Skin epidermis (tissue), 12 donors: ENCODE measurements around the gene KCP.

Experiments used
- H3K27ac ChIP-seq, 21 experiments: fragments of 200-600 bp; sonication (generic) in 11 of 21; one replicate each; pipeline ENCODE4 v1.5.0; 2020; ENCODE audit warnings: mild to moderate bottlenecking in 3 of 21, inconsistent platforms in 2 of 21, moderate library complexity in 2 of 21
- H3K4me3 ChIP-seq, 7 experiments: fragments of 200-600 bp; sonication (generic) in 2 of 7; one replicate each; pipeline ENCODE4 v1.5.0; 2020; ENCODE audit warnings: inconsistent platforms in 2 of 7, mild to moderate bottlenecking in 2 of 7, moderate library complexity in 1 of 7

The KCP gene

GRCh38 chr7:128879461-128879938 is 31.0 kb downstream of the KCP start:
- H3K4me3 ChIP-seq, result no peak overlapping the region
- H3K27ac ChIP-seq, result no peak overlapping the region

GRCh38 chr7:128878226-128879105 is 32.0 kb downstream of the KCP start:
- H3K4me3 ChIP-seq, result no peak overlapping the region

GRCh38 chr7:128877756-128878120 is 32.8 kb downstream of the KCP start:
- no peak overlapping the region for H3K27ac ChIP-seq
- no peak overlapping the region for H3K4me3 ChIP-seq

More at GRCh38 chr7:128878226-128879105, 32.0 kb downstream of the KCP start:
- H3K27ac ChIP-seq, result no peak overlapping the region

- Histone ChIP-seq H3K4me3 (no peak overlapping the region), H3K27ac (no peak overlapping the region)
Observed at GRCh38 chr7:128876978-128877755, 33.3 kb downstream of the KCP start.

- Histone ChIP-seq H3K4me3 (no peak overlapping the region), H3K27ac (no peak overlapping the region)
Observed at GRCh38 chr7:128876586-128876977, 33.9 kb downstream of the KCP start.

- H3K4me3 ChIP-seq, result no peak overlapping the region
- no peak overlapping the region for H3K27ac ChIP-seq
Observed at GRCh38 chr7:128876127-128876526, 34.4 kb downstream of the KCP start.

GRCh38 chr7:128875523-128875948 is 35.0 kb downstream of the KCP start:
- Histone ChIP-seq H3K4me3 (no peak overlapping the region), H3K27ac (no peak overlapping the region)

- no peak overlapping the region for H3K27ac ChIP-seq
Observed at GRCh38 chr7:128874140-128875031, 36.1 kb downstream of the KCP start.

GRCh38 chr7:128873234-128873633 is 37.3 kb downstream of the KCP start:
- H3K4me3 ChIP-seq, result no peak overlapping the region
- no peak overlapping the region for H3K27ac ChIP-seq

More at GRCh38 chr7:128874140-128875031, 36.1 kb downstream of the KCP start:
- no peak overlapping the region for H3K4me3 ChIP-seq

- Histone ChIP-seq H3K4me3 (no peak overlapping the region), H3K27ac (no peak overlapping the region)
Observed at GRCh38 chr7:128872394-128872824, 38.1 kb downstream of the KCP start.

GRCh38 chr7:128871050-128871449 is 39.5 kb downstream of the KCP start:
- H3K27ac ChIP-seq, result no peak overlapping the region
- no peak overlapping the region for H3K4me3 ChIP-seq

- Histone ChIP-seq H3K4me3 (peak overlapping the region; percentile 28 to 50 (median 35)), H3K27ac (peak overlapping the region in 10 of 21 experiments; percentile 11 to 54 (median 38))
Observed at GRCh38 chr7:128869944-128870285, 40.6 kb downstream of the KCP start.

- Histone ChIP-seq H3K4me3 (peak overlapping the region; percentile 28 to 50 (median 35)), H3K27ac (peak overlapping the region in 12 of 21 experiments; percentile 11 to 54 (median 36))
Observed at GRCh38 chr7:128869138-128869943, 41.2 kb downstream of the KCP start.

- Histone ChIP-seq H3K4me3 (peak overlapping the region; percentile 28 to 50 (median 35)), H3K27ac (peak overlapping the region in 6 of 21 experiments; percentile 23 to 54 (median 33))
Observed at GRCh38 chr7:128868624-128869137, 41.8 kb downstream of the KCP start.

- H3K4me3 ChIP-seq, result no peak overlapping the region
- peak overlapping the region in 1 of 21 experiments; percentile 4 for H3K27ac ChIP-seq
Observed at GRCh38 chr7:128867842-128868623, 42.5 kb downstream of the KCP start.

GRCh38 chr7:128867241-128867640 is 43.3 kb downstream of the KCP start:
- H3K27ac ChIP-seq, result no peak overlapping the region

GRCh38 chr7:128865996-128866877 is 44.3 kb downstream of the KCP start:
- Histone ChIP-seq H3K27ac (no peak overlapping the region), H3K4me3 (no peak overlapping the region)

More at GRCh38 chr7:128867241-128867640, 43.3 kb downstream of the KCP start:
- H3K4me3 ChIP-seq, result no peak overlapping the region
